HG03280 (cell line): ENCODE data around the gene NANOS1.

ENCODE experiments used
- ATAC-seq: cut with Tn5 transposase; IDR thresholded peaks from one replicate; pipeline ENCODE4 v1.9.1; 2021; ENCODE audit warnings: mild to moderate bottlenecking, moderate library complexity; ENCODE audit not compliant: unreplicated experiment

The NANOS1 gene

GRCh38 chr10:119029613-119030420 is at the start of gene NANOS1:
Gene NANOS1, plus strand, starts transcription at chr10:119029714. Its CDS starts 88 bp downstream, at chr10:119029802.
- peak; percentile 17 for ATAC-seq

DNA sequence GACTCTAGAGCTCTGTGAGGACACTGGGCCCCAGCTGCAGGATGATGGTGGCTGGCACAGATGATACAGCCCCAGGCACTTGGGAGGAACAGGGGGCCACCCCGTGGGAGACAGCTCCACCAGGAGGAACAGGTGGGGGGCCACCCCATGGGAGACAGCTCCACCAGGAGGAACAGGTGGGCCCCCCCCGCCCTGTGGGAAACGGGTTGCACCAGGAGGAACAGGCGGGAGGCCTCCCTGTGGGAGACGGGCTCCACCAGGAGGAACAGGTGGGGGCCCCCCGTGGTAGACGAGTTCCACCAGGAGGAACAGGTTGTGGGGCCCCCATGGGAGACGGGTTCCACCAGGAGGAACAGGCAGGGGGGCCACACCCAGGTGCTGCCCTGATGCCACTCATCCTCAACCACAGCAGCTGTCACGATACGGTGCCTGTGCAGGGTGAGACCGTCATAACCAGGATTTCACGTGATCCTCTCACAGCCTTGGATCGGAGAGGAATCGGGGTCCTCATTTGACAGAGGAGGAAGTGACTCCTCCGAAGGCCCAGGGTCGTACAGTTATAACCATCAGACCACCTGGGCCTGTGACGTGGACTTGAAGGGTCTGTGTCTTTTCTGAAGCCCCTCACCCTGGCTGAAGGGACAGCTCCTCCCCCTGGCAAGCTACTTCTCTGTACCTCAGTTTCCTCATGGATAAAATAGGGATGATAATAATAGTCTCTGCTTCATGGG is 49.2 kb upstream of the NANOS1 start:
- no peak for ATAC-seq

DNA sequence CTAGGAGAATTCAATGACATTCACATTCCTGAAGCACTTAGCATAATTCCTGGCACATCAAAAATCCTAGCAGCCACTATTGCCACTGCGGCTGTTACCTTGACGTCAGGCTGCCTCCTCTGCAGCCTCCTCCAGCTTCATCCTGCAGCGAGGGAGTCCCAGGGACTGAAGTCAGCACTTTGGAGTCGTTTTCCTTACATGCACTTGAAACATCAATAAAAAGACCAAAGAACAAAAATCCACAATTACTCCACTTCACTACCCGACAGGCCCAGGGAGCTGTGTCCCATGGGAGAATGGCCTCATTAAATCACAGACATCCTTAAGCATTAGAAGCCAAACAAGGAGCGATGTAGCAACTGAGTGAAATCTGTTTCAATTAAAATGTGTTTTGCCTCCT is 48.6 kb upstream of the NANOS1 start:
- no peak for ATAC-seq

GRCh38 chr10:118981946-118982345 is 47.6 kb upstream of the NANOS1 start:
- no peak for ATAC-seq

DNA sequence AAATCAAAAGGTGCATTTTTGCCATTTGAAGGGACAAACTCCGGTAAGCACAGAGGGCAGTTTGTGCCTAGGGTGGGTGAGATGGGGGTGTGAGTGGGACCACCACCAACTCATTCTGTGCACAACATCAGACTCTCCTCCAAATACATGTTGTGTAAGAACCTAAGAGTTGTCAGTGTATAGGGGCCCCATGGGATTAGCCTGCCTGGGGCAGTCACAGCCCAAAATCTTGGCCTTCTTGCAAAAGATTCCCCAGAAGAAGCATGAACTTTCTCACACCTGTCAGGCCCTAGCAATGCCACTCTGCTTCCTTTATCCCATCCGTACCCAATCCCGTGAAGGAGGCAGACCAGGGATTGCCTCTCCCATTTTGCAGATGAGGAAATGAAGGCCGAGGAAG is 47.1 kb upstream of the NANOS1 start:
- ATAC-seq, result no peak

- ATAC-seq, result no peak
These were observed 46.3 kb upstream of the NANOS1 start for GRCh38 chr10:118983263-118983662.

DNA sequence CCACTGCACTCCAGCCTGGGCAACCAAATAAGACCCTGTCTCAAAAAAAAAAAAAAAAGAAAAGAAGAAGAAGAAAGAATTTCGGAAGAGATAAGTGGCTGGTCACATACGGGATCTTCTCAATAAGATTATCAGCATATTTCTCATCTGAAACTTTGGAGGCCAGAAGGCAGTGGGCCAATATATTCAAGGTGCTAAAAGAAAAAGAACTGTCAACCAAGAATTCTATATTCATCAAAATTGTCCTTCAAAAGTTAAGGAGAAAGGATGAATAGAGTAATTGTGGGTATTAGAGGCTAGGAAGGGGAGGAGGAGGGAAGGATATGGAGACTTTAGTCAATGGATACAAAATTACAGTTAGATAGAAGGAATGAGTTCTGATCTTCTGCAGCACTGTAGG is 43.9 kb upstream of the NANOS1 start:
- no peak for ATAC-seq

GRCh38 chr10:118986815-118987790 is 42.4 kb upstream of the NANOS1 start:
- peak; percentile 68 for ATAC-seq

- no peak for ATAC-seq
These were observed 39.2 kb upstream of the NANOS1 start for GRCh38 chr10:118990326-118990725.

DNA sequence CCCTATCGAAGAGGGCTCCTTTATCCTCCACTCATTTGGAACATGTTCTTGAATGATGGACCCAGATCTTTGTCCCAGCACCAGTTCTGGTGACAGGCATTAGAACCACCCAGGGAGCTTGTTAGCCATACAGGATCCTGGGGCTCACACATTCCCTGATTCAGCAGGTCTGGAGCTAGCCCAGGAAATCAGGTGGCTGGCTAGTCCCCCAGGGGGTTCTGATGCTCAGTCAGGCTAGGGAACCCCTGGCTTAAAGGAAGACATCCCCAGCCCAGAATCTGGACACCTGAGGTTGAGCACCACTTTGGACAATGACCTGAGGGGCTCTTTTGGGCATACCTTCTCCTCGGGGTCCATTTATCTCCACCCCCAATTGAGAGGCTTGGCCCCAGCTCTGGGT is 37.0 kb upstream of the NANOS1 start:
- ATAC-seq, result no peak

- ATAC-seq, result no peak
These were observed 36.3 kb upstream of the NANOS1 start for GRCh38 chr10:118993214-118993613.

DNA sequence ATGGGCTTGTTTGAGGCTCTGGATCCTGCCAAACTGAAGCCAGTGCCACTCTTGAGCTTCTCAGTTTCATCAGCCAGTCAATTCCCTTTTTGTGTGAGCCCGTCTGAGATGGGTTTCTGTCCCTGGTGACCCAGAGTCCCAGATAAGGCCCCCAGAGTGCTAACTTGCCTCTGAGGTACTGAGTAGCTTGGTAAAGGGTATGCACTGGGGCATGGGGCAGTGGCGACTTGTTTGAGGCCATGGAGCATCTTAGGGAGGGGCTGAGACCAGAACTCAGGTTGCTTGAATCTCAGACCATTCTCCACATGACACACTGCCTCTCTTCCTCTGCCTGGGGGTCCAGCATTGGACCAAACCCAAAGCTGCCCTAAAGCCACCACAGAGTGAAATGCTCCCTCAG is 35.2 kb upstream of the NANOS1 start:
- no peak for ATAC-seq

DNA sequence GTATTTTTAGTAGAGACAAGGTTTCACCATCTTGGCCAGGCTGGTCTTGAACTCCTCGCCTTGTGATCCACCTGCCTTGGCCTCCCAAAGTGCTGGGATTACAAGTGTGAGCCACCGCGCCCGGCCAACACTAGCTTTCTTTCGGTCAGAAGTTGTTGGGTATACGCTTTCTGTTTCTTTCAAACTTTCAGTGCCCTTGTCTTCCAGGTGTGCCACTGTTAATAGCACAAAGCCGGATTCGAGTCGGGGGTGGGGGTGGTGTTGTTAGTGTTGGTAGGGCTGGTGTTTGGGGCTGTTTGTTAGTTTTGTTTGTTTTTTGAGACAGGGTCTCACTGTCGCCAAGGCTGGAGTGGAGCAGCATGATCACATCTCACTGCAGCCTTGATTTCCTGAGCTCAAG is 33.8 kb upstream of the NANOS1 start:
- no peak for ATAC-seq

DNA sequence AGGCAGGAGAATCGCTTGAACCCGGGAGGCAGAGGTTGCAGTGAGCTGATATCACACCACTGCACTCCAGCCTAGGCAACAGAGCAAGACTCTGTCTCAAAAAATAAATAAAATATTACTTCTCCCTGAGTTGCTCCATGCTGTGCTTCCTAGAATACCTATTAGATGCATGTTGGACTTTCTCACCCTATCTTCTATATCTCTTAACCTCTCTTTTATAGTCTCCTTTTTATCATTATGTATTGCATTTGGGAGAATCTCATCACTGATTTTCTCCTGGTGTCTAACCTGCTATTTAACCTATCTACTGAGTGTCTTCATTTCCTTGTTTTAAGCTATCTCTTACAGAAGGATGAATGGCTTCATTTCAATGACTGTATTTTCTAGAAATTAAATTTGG is 32.1 kb upstream of the NANOS1 start:
- no peak for ATAC-seq

DNA sequence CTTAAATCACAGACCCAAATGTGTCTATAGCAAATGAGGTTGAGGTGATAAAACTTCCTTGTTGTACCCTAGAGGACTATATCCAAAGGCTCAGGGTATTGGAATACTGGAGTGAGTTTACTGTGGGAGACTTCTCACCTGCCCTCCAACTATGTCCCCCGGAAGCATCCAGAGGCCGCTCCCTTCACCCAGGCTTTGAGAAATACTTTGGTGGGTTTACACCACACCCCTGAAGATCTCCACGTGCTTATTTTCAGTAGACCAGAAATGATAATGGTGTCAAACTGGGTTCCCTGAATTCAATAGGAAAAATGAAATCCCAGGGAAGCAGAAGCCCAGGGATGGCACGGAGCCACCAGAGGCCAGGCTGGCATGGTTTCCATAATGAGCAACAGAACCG is 31.3 kb upstream of the NANOS1 start:
- no peak for ATAC-seq

GRCh38 chr10:119001717-119002500 is 27.6 kb upstream of the NANOS1 start:
- no peak for ATAC-seq

DNA sequence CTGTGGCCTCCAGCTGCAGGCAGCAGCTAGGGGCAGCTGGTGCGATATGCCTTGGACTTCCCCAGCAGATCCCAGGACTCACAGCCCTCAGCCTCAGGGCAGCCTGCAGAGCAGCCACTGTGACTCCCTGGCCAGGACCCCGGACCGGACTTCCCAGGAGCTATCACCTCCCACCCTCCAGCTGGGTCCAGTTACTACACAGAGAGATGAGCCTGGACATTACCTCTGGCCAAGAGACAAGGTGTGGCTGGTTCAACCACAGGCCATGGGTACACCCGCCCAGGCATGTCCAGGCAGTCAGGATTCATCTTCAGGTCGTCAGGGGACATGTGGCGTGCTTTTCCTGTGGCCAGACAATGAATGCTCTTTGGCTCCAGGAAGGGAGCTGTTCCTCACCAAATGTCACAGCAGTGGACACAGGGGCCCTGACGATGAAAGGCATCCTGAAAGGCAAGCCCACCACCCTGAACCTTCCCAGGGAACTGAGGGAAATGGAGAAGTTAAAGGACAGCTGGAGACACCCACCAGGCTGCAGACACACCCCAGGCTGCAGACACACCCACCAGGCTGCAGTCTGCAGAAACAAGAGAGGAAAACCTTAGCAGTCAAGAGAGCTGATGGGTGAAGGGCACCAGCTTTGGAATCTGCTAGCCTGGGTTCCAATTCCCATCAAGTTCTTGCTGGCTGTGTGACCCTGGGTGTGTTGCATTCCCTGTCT is 25.8 kb upstream of the NANOS1 start:
- no peak for ATAC-seq

GRCh38 chr10:119005362-119006043 is 24.0 kb upstream of the NANOS1 start:
- no peak for ATAC-seq
